Measurements from ENCODE around the gene EPHB2.

- no peak for TF ChIP-seq CREB1 (IDR thresholded peaks at IDR 0.05; ENCODE audit: low read depth)
- TF ChIP-seq MAX (IDR thresholded peaks at IDR 0.05), result no peak
- no peak for TF ChIP-seq TCF12 (IDR thresholded peaks at IDR 0.05; ENCODE audit: low read depth)
- no peak for TF ChIP-seq TAF1 (IDR thresholded peaks at IDR 0.05; ENCODE audit: low read depth)
- TF ChIP-seq EP300 (IDR thresholded peaks at IDR 0.05; ENCODE audit: borderline replicate concordance), result no peak
- no peak for TF ChIP-seq YY1 (IDR thresholded peaks at IDR 0.05; ENCODE audit: low read depth)
- TF ChIP-seq EGR1 (IDR thresholded peaks at IDR 0.05), result no peak
- TF ChIP-seq USF1 (IDR thresholded peaks at IDR 0.05), result no peak
Observed at GRCh38 chr1:22812092-22812880, 101.6 kb downstream of the EPHB2 start.

Measured in Ishikawa (cell line).